ENCODE data around the gene ADGRV1.

DNA sequence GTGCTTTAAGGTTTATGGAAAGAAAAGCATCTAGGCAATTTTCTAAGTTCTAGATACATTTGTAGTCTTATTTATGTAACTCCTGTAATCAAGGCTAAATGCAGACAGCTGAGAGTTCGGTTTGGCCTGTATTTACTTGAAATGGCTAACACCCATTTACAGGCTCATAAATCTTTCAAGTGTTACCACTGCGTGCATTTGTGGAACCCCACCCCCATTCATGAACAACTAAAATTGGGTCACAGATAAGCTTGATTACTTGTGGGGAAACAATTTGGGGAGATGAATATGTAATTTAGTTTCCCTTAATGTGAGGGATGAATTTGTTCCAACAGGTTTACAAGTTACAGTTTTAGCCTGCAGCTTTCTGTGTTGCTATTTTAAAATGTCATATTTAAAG lies 463.9 kb downstream of the ADGRV1 start:
- no peak for TF ChIP-seq POLR2A (IDR thresholded peaks at IDR 0.05)
- TF ChIP-seq, protein P1, sequence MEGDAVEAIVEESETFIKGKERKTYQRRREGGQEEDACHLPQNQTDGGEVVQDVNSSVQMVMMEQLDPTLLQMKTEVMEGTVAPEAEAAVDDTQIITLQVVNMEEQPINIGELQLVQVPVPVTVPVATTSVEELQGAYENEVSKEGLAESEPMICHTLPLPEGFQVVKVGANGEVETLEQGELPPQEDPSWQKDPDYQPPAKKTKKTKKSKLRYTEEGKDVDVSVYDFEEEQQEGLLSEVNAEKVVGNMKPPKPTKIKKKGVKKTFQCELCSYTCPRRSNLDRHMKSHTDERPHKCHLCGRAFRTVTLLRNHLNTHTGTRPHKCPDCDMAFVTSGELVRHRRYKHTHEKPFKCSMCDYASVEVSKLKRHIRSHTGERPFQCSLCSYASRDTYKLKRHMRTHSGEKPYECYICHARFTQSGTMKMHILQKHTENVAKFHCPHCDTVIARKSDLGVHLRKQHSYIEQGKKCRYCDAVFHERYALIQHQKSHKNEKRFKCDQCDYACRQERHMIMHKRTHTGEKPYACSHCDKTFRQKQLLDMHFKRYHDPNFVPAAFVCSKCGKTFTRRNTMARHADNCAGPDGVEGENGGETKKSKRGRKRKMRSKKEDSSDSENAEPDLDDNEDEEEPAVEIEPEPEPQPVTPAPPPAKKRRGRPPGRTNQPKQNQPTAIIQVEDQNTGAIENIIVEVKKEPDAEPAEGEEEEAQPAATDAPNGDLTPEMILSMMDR (IDR thresholded peaks at IDR 0.05), result no peak
